ENCODE results near the gene TINCR. TPM values are rescaled to one million over a fixed set of nuclear protein-coding genes. Genes with fewer than 3 reads are reported as not detected.

The TINCR gene
- total RNA-seq, 4 donors from 2014 or later, result 13.2 to 45.3 (median 22.7) TPM; not detected in 1

DNA sequence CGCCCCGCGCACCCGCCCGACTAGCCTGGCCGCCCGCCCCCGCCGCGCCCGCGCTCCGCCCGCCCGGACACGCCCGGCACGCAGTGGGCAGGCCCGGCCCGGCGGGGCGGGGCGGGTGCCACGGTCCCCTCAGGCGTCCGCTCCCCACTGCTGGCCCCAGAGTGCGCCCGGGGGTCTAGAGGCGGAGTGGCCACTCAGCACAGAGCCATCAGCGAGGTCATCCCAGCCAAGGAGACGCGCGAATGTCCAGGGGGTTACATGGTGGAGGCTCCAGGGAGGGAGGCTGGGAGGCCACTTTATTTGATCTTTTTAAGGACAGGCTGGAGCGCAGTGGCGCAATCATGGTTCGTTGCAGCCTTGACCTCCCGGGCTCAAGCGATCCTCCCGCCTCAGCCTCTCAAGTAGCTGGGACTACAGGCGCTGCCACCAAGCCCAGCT is 236 bp upstream of the TINCR start:
- Histone ChIP-seq H3K4me1 (peaks cover 0 to 14% (median 8%) of the 10 kb centered on the region in 4 donors), H3K27me3 (peaks cover 63% of the 10 kb centered on the region), H3K36me3 (no peaks in the 10 kb centered on the region), H3K27ac (no peak overlapping the region), H3K9me3 (no peaks in the 10 kb centered on the region), H3K4me3 (peak overlapping the region in 3 of 4 donors; percentile 36 to 57 (median 41))
- TF ChIP-seq POLR2AphosphoS5 (IDR thresholded peaks at IDR 0.05), result no peak
- TF ChIP-seq POLR2A (IDR thresholded peaks at IDR 0.05), result no peak
- no peak for TF ChIP-seq CTCF (IDR thresholded peaks at IDR 0.05)
- no peak for TF ChIP-seq EP300 (IDR thresholded peaks at IDR 0.05; ENCODE audit: low read depth)
- in situ Hi-C loops (cut with MboI; ENCODE audit: low pct_ligation_motif_present in 1 of 4, low pct_unique_long_range_greater_than_20kb in 1 of 4, low sequenced_read_pairs in 3 of 4), result no loop called here
- intact Hi-C loops (cut with DNase I; ENCODE audit: low total_unique reads), result no loop called here
- DNase-seq, result peak; percentile 49
- 71% methylated on average over 10 of the region's 40 CpGs; no CpG with 5 or more reads in 1 of the 2 donors for WGBS, 2 donors (ENCODE audit: low coverage in 1 of 2)

DNA sequence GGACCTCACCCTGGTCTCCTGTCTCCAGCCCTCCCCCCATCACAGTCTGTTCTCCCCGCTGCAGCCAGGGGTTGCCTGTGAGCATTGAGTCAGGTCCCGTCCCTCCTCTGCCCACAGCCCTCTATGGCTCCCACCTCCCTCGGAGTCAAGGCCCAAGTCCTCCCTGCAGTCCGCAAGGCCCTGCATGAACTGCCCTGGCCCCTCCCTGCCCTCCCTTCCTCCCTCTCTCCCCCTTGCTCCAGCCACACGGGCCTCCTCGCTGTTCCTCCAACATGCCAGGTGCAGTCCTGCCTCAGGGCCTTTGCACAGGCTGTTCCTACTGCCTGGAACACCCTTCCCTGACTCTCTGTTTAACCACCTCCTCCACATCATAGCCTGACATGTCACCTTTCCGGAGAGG is 2.8 kb downstream of the TINCR start:
- H3K27ac ChIP-seq, result no peak overlapping the region
- no peaks in the 10 kb centered on the region for H3K36me3 ChIP-seq
- no peak overlapping the region for H3K4me3 ChIP-seq
- 56 to 69% methylated on average over 5 to 7 of the region's 7 CpGs for WGBS, 2 donors (ENCODE audit: low coverage in 1 of 2)
- in situ Hi-C loops (cut with MboI; ENCODE audit: low pct_ligation_motif_present in 1 of 4, low pct_unique_long_range_greater_than_20kb in 1 of 4, low sequenced_read_pairs in 3 of 4), result no loop called here
- H3K27me3 ChIP-seq, result peaks cover 82% of the 10 kb centered on the region
- TF ChIP-seq CTCF (IDR thresholded peaks at IDR 0.05), result no peak
- no peak for TF ChIP-seq POLR2A (IDR thresholded peaks at IDR 0.05)
- no peak for TF ChIP-seq EP300 (IDR thresholded peaks at IDR 0.05; ENCODE audit: low read depth)
- TF ChIP-seq POLR2AphosphoS5 (IDR thresholded peaks at IDR 0.05), result no peak
- intact Hi-C loops (cut with DNase I; ENCODE audit: low total_unique reads), result no loop called here
- peaks cover 0 to 4% (median 0%) of the 10 kb centered on the region in 4 donors for H3K4me1 ChIP-seq
- peaks cover 4 to 7% of the 10 kb centered on the region in 2 donors for H3K9me3 ChIP-seq
- no peak for DNase-seq

GRCh38 chr19:5563935-5564612 is 3.7 kb downstream of the TINCR start:
- no peak for DNase-seq
- intact Hi-C loops (cut with DNase I; ENCODE audit: low total_unique reads), result no loop called here
- Histone ChIP-seq H3K36me3 (no peaks in the 10 kb centered on the region), H3K4me1 (peaks cover 0 to 4% (median 0%) of the 10 kb centered on the region in 4 donors), H3K9me3 (peaks cover 4 to 7% of the 10 kb centered on the region in 2 donors), H3K4me3 (no peak overlapping the region), H3K27me3 (peaks cover 79% of the 10 kb centered on the region), H3K27ac (no peak overlapping the region)
- 27 to 34% methylated on average over 1 to 14 of the region's 14 CpGs for WGBS, 2 donors (ENCODE audit: low coverage in 1 of 2)
- in situ Hi-C loops (cut with MboI; ENCODE audit: low pct_ligation_motif_present in 1 of 4, low pct_unique_long_range_greater_than_20kb in 1 of 4, low sequenced_read_pairs in 3 of 4), result no loop called here
- no peak for TF ChIP-seq CTCF (IDR thresholded peaks at IDR 0.05)
- TF ChIP-seq POLR2A (IDR thresholded peaks at IDR 0.05), result no peak
- TF ChIP-seq EP300 (IDR thresholded peaks at IDR 0.05; ENCODE audit: low read depth), result no peak
- no peak for TF ChIP-seq POLR2AphosphoS5 (IDR thresholded peaks at IDR 0.05)

- no peak overlapping the region for H3K27ac ChIP-seq
- no peak for DNase-seq
- H3K4me1 ChIP-seq, result peaks cover 0 to 4% (median 0%) of the 10 kb centered on the region in 4 donors
- intact Hi-C loops (cut with DNase I; ENCODE audit: low total_unique reads), result no loop called here
- peaks cover 75% of the 10 kb centered on the region for H3K27me3 ChIP-seq
- peaks cover 4 to 7% of the 10 kb centered on the region in 2 donors for H3K9me3 ChIP-seq
- TF ChIP-seq EP300 (IDR thresholded peaks at IDR 0.05; ENCODE audit: low read depth) (no peak), POLR2AphosphoS5 (IDR thresholded peaks at IDR 0.05) (no peak), CTCF (IDR thresholded peaks at IDR 0.05) (no peak), POLR2A (IDR thresholded peaks at IDR 0.05) (no peak)
- WGBS, 2 donors (ENCODE audit: low coverage in 1 of 2), result 38 to 72% methylated on average over 2 to 8 of the region's 8 CpGs
- H3K4me3 ChIP-seq, result no peak overlapping the region
- H3K36me3 ChIP-seq, result no peaks in the 10 kb centered on the region
- in situ Hi-C loops (cut with MboI; ENCODE audit: low pct_ligation_motif_present in 1 of 4, low pct_unique_long_range_greater_than_20kb in 1 of 4, low sequenced_read_pairs in 3 of 4), result no loop called here
These were observed 4.7 kb downstream of the TINCR start for GRCh38 chr19:5563008-5563431.
